GM18511 (cell line): ENCODE results near the gene CALR3.
"Not testable (repeated sequence)": the region's sequence is repeated elsewhere in the genome, so short reads cannot be mapped to it uniquely, and the experiment has no call there.

Experiments used
- ATAC-seq: cut with Tn5 transposase; IDR thresholded peaks from one replicate; pipeline ENCODE4 v1.9.1; 2021; ENCODE audit warnings: mild to moderate bottlenecking, moderate library complexity; ENCODE audit not compliant: unreplicated experiment

The CALR3 gene

GRCh38 chr19:16495982-16496612 lies at the start of gene CALR3, which contains the start of gene C19orf44:
CALR3 (minus strand) TSS chr19:16496167; CDS start chr19:16496129, 38 bp downstream.
C19orf44 (plus strand) TSS chr19:16496394; CDS start chr19:16500793, 4,399 bp downstream.
- ATAC-seq = peak; percentile 97

- ATAC-seq = no peak
These were observed 48.7 kb upstream of the CALR3 start for GRCh38 chr19:16544473-16545231.

- not testable (repeated sequence) for ATAC-seq
These were observed 47.8 kb upstream of the CALR3 start for GRCh38 chr19:16543734-16544133.

GRCh38 chr19:16542910-16543472 lies 47.0 kb upstream of the CALR3 start:
- no peak for ATAC-seq

GRCh38 chr19:16542045-16542909 lies 46.3 kb upstream of the CALR3 start, which contains the start of gene CHERP:
CHERP (minus strand) TSS chr19:16542437; CDS start chr19:16542378, 59 bp downstream.
- ATAC-seq = peak; percentile 78

- ATAC-seq = no peak
These were observed 45.6 kb upstream of the CALR3 start for GRCh38 chr19:16541526-16542044.

GRCh38 chr19:16540948-16541347 lies 45.0 kb upstream of the CALR3 start:
- ATAC-seq = no peak

- ATAC-seq = no peak
These were observed 41.1 kb upstream of the CALR3 start for GRCh38 chr19:16537111-16537510.

- no peak for ATAC-seq
These were observed 40.2 kb upstream of the CALR3 start for GRCh38 chr19:16536130-16536529.

- ATAC-seq = no peak
These were observed 39.4 kb upstream of the CALR3 start for GRCh38 chr19:16535381-16535780.

GRCh38 chr19:16532440-16533234 lies 36.7 kb upstream of the CALR3 start:
- ATAC-seq = no peak

GRCh38 chr19:16531380-16531669 lies 35.4 kb upstream of the CALR3 start:
- ATAC-seq = no peak

- no peak for ATAC-seq
These were observed 34.8 kb upstream of the CALR3 start for GRCh38 chr19:16530540-16531379.

- no peak for ATAC-seq
These were observed 33.6 kb upstream of the CALR3 start for GRCh38 chr19:16529466-16530144.

GRCh38 chr19:16527971-16528521 lies 32.1 kb upstream of the CALR3 start:
- ATAC-seq = no peak

- no peak for ATAC-seq
These were observed 31.5 kb upstream of the CALR3 start for GRCh38 chr19:16527334-16527935.

- ATAC-seq = no peak
These were observed 29.9 kb upstream of the CALR3 start for GRCh38 chr19:16525751-16526481.
